ENCODE measurements around the gene RNF26.

RNF26 gene

DNA sequence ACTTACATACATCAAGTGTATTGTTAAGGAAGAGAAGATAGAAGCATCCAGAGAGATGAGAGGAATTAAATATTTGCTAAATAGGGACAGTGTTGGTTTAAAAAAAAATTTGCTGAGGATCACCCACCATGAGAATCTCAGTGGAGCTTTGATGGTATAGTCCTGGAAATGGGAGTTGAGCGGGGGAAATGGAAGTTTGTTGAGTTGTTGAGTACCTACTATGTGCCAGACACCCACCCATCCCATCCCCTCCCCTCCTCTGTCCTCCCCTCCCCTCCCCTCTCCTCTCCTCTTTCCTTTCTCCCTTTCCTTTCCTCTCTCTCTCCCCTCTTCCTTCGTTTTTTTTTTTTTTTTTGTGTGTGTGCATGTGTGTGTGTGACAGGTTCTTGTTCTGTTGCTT lies 16.9 kb downstream of the RNF26 start:
- Histone ChIP-seq H3K9ac (ENCODE audit: low read length) (no peak overlapping the region), H3K27me3 (ENCODE audit: insufficient read depth, low read length) (no peaks in the 10 kb centered on the region), H3K9me3 (ENCODE audit: low read length) (no peaks in the 10 kb centered on the region), H3K4me1 (ENCODE audit: insufficient read depth, low read length, severe bottlenecking) (peaks cover 4% of the 10 kb centered on the region), H3K36me3 (ENCODE audit: insufficient read depth, low read length) (no peaks in the 10 kb centered on the region), H2AFZ (ENCODE audit: low read length) (no peak overlapping the region), H3F3A (ENCODE audit: insufficient read depth, low read length) (no peaks in the 10 kb centered on the region), H3K4me3 (ENCODE audit: low read depth, low read length, poor library complexity, severe bottlenecking) (no peak overlapping the region), H3K9me2 (ENCODE audit: low read depth, low read length) (no peaks in the 10 kb centered on the region), H3K79me2 (ENCODE audit: insufficient read depth, low read length) (no peaks in the 10 kb centered on the region), H3K4me2 (ENCODE audit: low read length) (no peak overlapping the region), H3K27ac (ENCODE audit: low read depth, low read length, poor library complexity, severe bottlenecking) (no peak overlapping the region), H4K20me1 (ENCODE audit: insufficient read depth, low read length) (no peaks in the 10 kb centered on the region)
- TF ChIP-seq, protein P1, sequence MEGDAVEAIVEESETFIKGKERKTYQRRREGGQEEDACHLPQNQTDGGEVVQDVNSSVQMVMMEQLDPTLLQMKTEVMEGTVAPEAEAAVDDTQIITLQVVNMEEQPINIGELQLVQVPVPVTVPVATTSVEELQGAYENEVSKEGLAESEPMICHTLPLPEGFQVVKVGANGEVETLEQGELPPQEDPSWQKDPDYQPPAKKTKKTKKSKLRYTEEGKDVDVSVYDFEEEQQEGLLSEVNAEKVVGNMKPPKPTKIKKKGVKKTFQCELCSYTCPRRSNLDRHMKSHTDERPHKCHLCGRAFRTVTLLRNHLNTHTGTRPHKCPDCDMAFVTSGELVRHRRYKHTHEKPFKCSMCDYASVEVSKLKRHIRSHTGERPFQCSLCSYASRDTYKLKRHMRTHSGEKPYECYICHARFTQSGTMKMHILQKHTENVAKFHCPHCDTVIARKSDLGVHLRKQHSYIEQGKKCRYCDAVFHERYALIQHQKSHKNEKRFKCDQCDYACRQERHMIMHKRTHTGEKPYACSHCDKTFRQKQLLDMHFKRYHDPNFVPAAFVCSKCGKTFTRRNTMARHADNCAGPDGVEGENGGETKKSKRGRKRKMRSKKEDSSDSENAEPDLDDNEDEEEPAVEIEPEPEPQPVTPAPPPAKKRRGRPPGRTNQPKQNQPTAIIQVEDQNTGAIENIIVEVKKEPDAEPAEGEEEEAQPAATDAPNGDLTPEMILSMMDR (IDR thresholded peaks at IDR 0.05; ENCODE audit: low read length) = no peak
- no peak for TF ChIP-seq EZH2 (IDR thresholded peaks at IDR 0.05; ENCODE audit: borderline replicate concordance, low read length)

DNA sequence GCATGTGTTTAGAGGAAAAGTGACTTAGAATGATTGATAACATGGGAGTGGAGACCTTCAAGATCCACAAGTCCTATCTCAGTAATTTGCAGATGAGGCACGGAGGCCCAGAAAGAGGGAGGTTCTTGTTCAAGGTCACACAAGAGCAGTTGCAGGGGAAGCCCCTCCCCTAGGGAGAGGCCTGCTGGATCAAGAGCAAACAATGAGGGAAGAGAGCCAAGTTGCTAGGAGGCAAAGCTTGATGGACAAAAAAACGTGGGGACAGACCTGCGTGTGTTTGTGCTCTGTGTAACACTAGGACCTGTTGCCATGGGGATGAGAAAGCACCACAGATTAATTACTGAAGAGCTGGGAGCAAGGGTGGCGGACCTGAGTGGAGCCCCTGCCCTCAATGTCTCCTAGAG lies 18.5 kb downstream of the RNF26 start:
- Histone ChIP-seq H3K36me3 (ENCODE audit: insufficient read depth, low read length) (no peaks in the 10 kb centered on the region), H3K9me3 (ENCODE audit: low read length) (no peaks in the 10 kb centered on the region), H3K4me1 (ENCODE audit: insufficient read depth, low read length, severe bottlenecking) (peaks cover 16% of the 10 kb centered on the region), H3K27ac (ENCODE audit: low read depth, low read length, poor library complexity, severe bottlenecking) (no peak overlapping the region), H3K27me3 (ENCODE audit: insufficient read depth, low read length) (no peaks in the 10 kb centered on the region), H3K79me2 (ENCODE audit: insufficient read depth, low read length) (no peaks in the 10 kb centered on the region), H3K9ac (ENCODE audit: low read length) (no peak overlapping the region), H3K9me2 (ENCODE audit: low read depth, low read length) (no peaks in the 10 kb centered on the region), H3F3A (ENCODE audit: insufficient read depth, low read length) (no peaks in the 10 kb centered on the region), H3K4me3 (ENCODE audit: low read depth, low read length, poor library complexity, severe bottlenecking) (no peak overlapping the region), H3K4me2 (ENCODE audit: low read length) (no peak overlapping the region), H2AFZ (ENCODE audit: low read length) (no peak overlapping the region), H4K20me1 (ENCODE audit: insufficient read depth, low read length) (no peaks in the 10 kb centered on the region)
- TF ChIP-seq EZH2 (IDR thresholded peaks at IDR 0.05; ENCODE audit: borderline replicate concordance, low read length) = no peak
- TF ChIP-seq, protein P1 (IDR thresholded peaks at IDR 0.05; ENCODE audit: low read length) = no peak

DNA sequence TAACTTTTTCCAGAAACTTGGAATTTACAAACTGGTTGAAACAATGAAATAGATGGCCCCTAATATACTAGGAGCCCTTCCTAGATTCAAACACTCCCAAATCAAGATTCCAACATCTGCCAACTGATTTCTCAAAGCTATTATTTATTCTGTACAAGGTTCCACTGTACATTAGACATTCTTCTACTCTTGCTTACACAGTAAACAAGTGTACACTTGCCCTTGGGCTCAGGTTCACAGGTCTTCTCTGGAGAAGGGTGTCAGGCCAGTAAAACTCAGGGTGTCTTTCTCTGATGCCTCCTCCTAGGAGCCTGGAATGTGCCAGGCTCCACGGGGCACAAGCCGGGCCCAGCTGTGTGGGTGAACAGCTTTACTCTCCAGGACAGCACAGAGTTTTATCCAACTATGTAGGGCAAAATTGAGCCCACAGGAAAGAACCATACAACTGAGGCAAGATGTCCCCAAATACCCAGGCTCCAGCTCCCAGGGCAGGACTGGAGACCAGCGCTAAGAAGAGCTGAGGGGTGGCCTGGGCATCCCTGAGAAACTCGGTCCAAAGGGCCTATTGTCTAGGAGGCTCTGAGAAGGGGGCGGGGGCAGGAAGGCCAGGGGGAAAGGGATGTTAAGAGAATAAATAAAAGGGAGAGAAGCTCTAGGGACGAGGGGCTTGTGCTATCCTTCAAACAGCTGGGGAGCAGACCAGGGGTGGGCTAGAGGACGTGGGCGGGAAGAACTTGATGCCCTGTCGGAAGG lies 20.9 kb downstream of the RNF26 start:
- Histone ChIP-seq H2AFZ (ENCODE audit: low read length) (no peak overlapping the region), H3F3A (ENCODE audit: insufficient read depth, low read length) (no peaks in the 10 kb centered on the region), H3K4me2 (ENCODE audit: low read length) (no peak overlapping the region), H4K20me1 (ENCODE audit: insufficient read depth, low read length) (no peaks in the 10 kb centered on the region), H3K4me1 (ENCODE audit: insufficient read depth, low read length, severe bottlenecking) (peaks cover 41% of the 10 kb centered on the region), H3K9me3 (ENCODE audit: low read length) (no peaks in the 10 kb centered on the region), H3K36me3 (ENCODE audit: insufficient read depth, low read length) (no peaks in the 10 kb centered on the region), H3K27ac (ENCODE audit: low read depth, low read length, poor library complexity, severe bottlenecking) (no peak overlapping the region), H3K9ac (ENCODE audit: low read length) (no peak overlapping the region), H3K4me3 (ENCODE audit: low read depth, low read length, poor library complexity, severe bottlenecking) (no peak overlapping the region), H3K79me2 (ENCODE audit: insufficient read depth, low read length) (no peaks in the 10 kb centered on the region), H3K9me2 (ENCODE audit: low read depth, low read length) (no peaks in the 10 kb centered on the region), H3K27me3 (ENCODE audit: insufficient read depth, low read length) (no peaks in the 10 kb centered on the region)
- TF ChIP-seq, protein P1 (IDR thresholded peaks at IDR 0.05; ENCODE audit: low read length) = no peak
- TF ChIP-seq EZH2 (IDR thresholded peaks at IDR 0.05; ENCODE audit: borderline replicate concordance, low read length) = no peak

Data from OCI-LY1 (cell line).